ENCODE data around the gene GLOD4.

GLOD4 gene

DNA sequence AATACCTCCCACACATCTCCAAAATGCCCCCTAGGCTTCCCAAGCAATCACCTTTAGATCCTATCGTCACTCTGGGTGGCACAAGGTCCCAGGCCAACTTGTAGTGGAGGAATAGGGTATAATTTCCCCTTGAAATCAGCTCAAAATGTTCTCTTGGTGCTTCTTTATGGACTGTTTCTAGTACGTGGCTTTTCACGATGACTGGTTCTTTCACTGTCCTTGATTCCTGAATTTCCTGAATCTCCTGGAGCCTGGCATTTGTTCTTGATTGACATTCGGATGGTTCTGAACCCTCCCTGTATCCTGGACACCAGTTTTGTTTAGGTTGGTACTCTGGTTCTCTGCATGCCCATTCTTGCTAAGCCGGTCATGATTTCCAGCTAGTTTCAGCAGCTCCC is 60.5 kb downstream of the GLOD4 start:
- H3K4me1 Mint-ChIP-seq (ENCODE audit: low read depth): peaks cover 4% of the 10 kb centered on the region
- no peak overlapping the region for H3K27ac Mint-ChIP-seq
- no peak overlapping the region for H3K4me3 Mint-ChIP-seq

GRCh38 chr17:720706-721539 is 61.2 kb downstream of the GLOD4 start:
- Mint-ChIP-seq H3K4me3 (no peak overlapping the region), H3K9me3 (no peaks in the 10 kb centered on the region), H3K27me3 (no peaks in the 10 kb centered on the region), H3K4me1 (ENCODE audit: low read depth) (peaks cover 4% of the 10 kb centered on the region), H3K36me3 (ENCODE audit: low read depth) (no peaks in the 10 kb centered on the region), H3K27ac (no peak overlapping the region)

More for the DNA sequence above, 60.5 kb downstream of the GLOD4 start:
- Mint-ChIP-seq H3K27me3 (no peaks in the 10 kb centered on the region), H3K36me3 (ENCODE audit: low read depth) (no peaks in the 10 kb centered on the region), H3K9me3 (no peaks in the 10 kb centered on the region)

DNA sequence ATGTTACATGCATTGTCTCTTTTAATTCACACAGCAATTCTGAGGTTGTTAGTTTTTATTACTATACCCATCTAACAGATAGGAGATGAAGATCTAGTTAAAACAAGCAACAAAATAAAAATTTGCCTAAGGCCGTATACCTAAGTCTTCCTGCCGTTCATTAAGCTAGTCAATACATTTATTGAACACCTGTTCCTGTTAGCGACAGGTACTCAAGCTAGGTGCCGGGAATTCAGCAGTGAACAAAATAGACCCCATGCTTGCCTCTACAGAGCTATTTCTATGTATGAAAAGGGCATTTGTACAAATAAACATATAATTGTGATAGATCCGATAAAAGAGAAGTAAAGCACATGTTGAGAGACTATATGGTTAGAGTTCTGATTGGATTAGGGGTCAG is 64.0 kb downstream of the GLOD4 start:
- no peak overlapping the region for H3K27ac Mint-ChIP-seq
- H3K27me3 Mint-ChIP-seq: no peaks in the 10 kb centered on the region
- H3K9me3 Mint-ChIP-seq: no peaks in the 10 kb centered on the region
- H3K4me3 Mint-ChIP-seq: no peak overlapping the region
- H3K36me3 Mint-ChIP-seq (ENCODE audit: low read depth): no peaks in the 10 kb centered on the region
- peaks cover 18% of the 10 kb centered on the region for H3K4me1 Mint-ChIP-seq (ENCODE audit: low read depth)

Data from stimulated activated naive CD8-positive, alpha-beta T cell treated with anti-CD3 and anti-CD28 coated beads, Interleukin-15, Interleukin-2, amounts not matched to agents 100 ng/mL and 50 ng/mL, for 24 hours (primary cell).